Neural crest cell (in vitro differentiated cells): ENCODE results near the gene HIRA. TPM values are rescaled to one million over a fixed set of nuclear protein-coding genes. Genes with fewer than 3 reads are reported as not detected.
"Not testable (repeated sequence)": the region's sequence is repeated elsewhere in the genome, so short reads cannot be mapped to it uniquely, and the experiment has no call there.

Source experiments
- DNase-seq: peaks from one replicate; pipeline ENCODE4 v3.0.0; 2021; ENCODE audit warnings: low read depth, mixed read lengths, low spot score
- H3K27ac Mint-ChIP-seq: one replicate; pipeline ENCODE4 v1.8.0; 2021; ENCODE audit warnings: mild to moderate bottlenecking, mixed read lengths; ENCODE audit not compliant: unreplicated experiment
- H3K27me3 Mint-ChIP-seq: 2 replicates; pipeline ENCODE4 v1.8.0; 2021; ENCODE audit warnings: low read depth, mild to moderate bottlenecking, mixed read lengths
- H3K36me3 Mint-ChIP-seq: 2 replicates; pipeline ENCODE4 v1.8.0; 2021; ENCODE audit warnings: low read depth, mild to moderate bottlenecking, mixed read lengths
- H3K4me1 Mint-ChIP-seq: 2 replicates; pipeline ENCODE4 v1.8.0; 2021; ENCODE audit warnings: mixed read lengths
- H3K4me3 Mint-ChIP-seq: one replicate; pipeline ENCODE4 v1.8.0; 2021; ENCODE audit warnings: mild to moderate bottlenecking, mixed read lengths
- H3K9me3 Mint-ChIP-seq: 2 replicates; pipeline ENCODE4 v1.8.0; 2021; ENCODE audit warnings: mixed read lengths
- CTCF ChIP-seq: fragments of 200-600 bp; sonication (generic); conservative IDR thresholded peaks from 2 replicates; pipeline ENCODE4 v1.5.0; 2021; ENCODE audit warnings: antibody characterized with exemption, mild to moderate bottlenecking
- total RNA-seq: library from RNA; stranded (reverse); gene quantifications from 2 replicates; pipeline ENCODE4 v1.2.1, GENCODE V29; 2021

HIRA gene
- total RNA-seq, 1 donor from 2014 or later, result 57.1 TPM

GRCh38 chr22:19438298-19438697, 6.8 kb upstream of the HIRA start:
- Mint-ChIP-seq H3K9me3 (no peaks in the 10 kb centered on the region), H3K4me3 (peak overlapping the region; percentile 20), H3K4me1 (peaks cover 5% of the 10 kb centered on the region), H3K27me3 (no peaks in the 10 kb centered on the region), H3K36me3 (peaks cover 4% of the 10 kb centered on the region), H3K27ac (no peak overlapping the region)
- TF ChIP-seq CTCF, result no peak
- DNase-seq, result no peak

DNA sequence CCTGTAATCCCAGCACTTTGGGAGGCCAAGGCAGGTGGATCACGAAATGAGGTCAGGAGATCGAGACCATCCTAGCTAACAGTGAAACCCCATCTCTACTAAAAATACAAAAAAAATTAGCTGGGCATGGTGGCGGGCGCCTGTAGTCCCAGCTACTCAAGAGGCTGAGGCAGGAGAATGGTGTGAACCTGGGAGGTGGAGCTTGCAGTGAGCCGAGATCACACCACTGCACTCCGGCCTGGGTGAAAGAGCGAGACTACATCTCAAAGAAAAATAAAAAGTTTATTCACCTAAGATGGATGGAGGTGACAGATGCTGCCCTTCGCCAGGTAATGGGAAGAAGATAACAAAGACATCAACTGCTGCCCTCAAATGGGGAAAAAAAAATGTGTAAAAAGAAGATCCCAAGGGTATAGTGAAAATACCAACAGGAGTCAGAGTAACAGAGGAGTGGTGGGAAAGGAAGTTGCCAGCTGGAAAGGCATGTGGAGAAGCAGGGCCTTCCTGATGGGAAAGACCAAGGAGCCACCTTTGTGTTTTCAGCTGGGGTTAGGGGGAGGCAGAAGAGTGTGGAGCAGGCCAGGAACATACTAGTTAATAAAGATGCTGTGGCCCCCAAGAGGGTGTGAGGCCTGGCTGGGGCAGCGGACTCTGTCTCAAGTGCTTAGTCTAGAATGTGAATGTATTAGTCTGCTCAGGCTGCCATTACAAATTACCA, 5.1 kb upstream of the HIRA start:
- H3K4me1 Mint-ChIP-seq, result peaks cover 14% of the 10 kb centered on the region
- not testable (repeated sequence) for DNase-seq, H3K27me3 Mint-ChIP-seq, H3K36me3 Mint-ChIP-seq, H3K9me3 Mint-ChIP-seq
- peak overlapping the region; percentile 44 for H3K4me3 Mint-ChIP-seq
- H3K27ac Mint-ChIP-seq, result peak overlapping the region; percentile 95

- H3K27ac Mint-ChIP-seq, result no peak overlapping the region
- no peaks in the 10 kb centered on the region for H3K27me3 Mint-ChIP-seq
- H3K4me3 Mint-ChIP-seq, result peak overlapping the region; percentile 91
- peaks cover 2% of the 10 kb centered on the region for H3K36me3 Mint-ChIP-seq
- no peak for TF ChIP-seq CTCF
- H3K4me1 Mint-ChIP-seq, result peaks cover 23% of the 10 kb centered on the region
- DNase-seq, result no peak
- no peaks in the 10 kb centered on the region for H3K9me3 Mint-ChIP-seq
Measured at GRCh38 chr22:19434829-19435580, 3.5 kb upstream of the HIRA start.

GRCh38 chr22:19434401-19434800, 2.9 kb upstream of the HIRA start:
- Mint-ChIP-seq H3K27ac (no peak overlapping the region), H3K4me1 (peaks cover 29% of the 10 kb centered on the region), H3K36me3 (peaks cover 2% of the 10 kb centered on the region), H3K9me3 (no peaks in the 10 kb centered on the region), H3K27me3 (no peaks in the 10 kb centered on the region), H3K4me3 (peak overlapping the region; percentile 91)
- no peak for TF ChIP-seq CTCF
- DNase-seq, result no peak

DNA sequence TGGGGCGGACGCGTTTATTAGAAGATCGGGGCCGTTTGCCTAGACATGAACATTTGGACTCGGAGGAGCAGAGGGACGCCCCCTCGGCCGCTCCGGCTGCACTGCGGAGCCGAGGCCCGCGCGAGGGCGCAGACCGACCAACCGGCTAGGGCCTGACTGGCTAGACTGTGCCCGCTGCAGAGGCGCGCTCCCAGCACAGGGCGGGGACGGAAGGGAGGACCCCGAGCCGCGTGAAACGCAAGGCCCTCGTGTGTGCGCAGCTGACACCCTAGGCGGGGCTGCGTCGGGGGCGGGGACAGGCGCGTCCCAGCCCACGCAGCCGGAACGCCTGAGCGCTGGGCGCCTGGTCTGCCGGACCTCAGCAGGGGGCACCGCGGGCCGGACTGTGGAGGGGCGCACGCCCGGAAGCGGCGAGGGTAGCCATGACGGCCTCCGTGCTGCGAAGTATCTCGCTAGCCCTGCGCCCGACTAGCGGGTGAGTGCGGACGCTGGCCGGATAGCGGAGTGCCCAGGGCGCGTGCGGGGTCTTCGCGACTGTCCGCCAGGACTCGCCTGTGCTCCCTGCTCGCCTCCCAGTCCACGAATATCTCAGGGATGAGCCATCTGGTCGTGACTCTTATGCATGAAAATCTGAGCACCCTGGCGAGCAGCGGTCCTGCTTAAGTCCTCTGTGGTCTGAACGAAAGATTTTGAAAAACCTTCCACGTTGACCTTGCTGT, 759 bp upstream of the HIRA start, which contains the start of gene MRPL40:
Gene MRPL40, plus strand, starts transcription at position 413 of the 719 bp plus-strand sequence. Its CDS starts 10 bp downstream, at position 423.
- no peaks in the 10 kb centered on the region for H3K9me3 Mint-ChIP-seq
- peak; percentile 88 for DNase-seq
- peaks cover 6% of the 10 kb centered on the region for H3K36me3 Mint-ChIP-seq
- peak within 1 kb of the TSS; percentile 94 for H3K27ac Mint-ChIP-seq
- TF ChIP-seq CTCF, result no peak
- no peaks in the 10 kb centered on the region for H3K27me3 Mint-ChIP-seq
- peaks cover 40% of the 10 kb centered on the region for H3K4me1 Mint-ChIP-seq
- H3K4me3 Mint-ChIP-seq, result peak within 1 kb of the TSS; percentile 91
